Spleen (tissue), 11 donors: ENCODE results near the gene ZNF326. TPM values are rescaled to one million over a fixed set of nuclear protein-coding genes. Genes with fewer than 3 reads are reported as not detected.
"Not testable (repeated sequence)": the region's sequence is repeated elsewhere in the genome, so short reads cannot be mapped to it uniquely, and the experiment has no call there.

ENCODE experiments used
- DNase-seq: peaks from one replicate; pipeline ENCODE4 v3.0.0-alpha.2; 2020
- H3K27ac ChIP-seq, 8 donors: fragments of 200-600 bp; sonication (generic) in 7 of 8; 1 replicate in 4 of 8; 2 replicates in 4 of 8; pipeline versions ENCODE4 v1.5.0 to v1.8.0; 2016 to 2021; ENCODE audit warnings: inconsistent platforms in 4 of 8, mild to moderate bottlenecking in 4 of 8, moderate library complexity in 1 of 8
- H3K27me3 ChIP-seq, 7 donors: fragments of 200-600 bp; sonication (generic) in 6 of 7; replicated peaks in 1 of 7; 1 replicate in 4 of 7; 2 replicates in 3 of 7; pipeline versions ENCODE4 v1.5.0 to v1.8.0; 2016 to 2021; ENCODE audit warnings: inconsistent platforms in 3 of 7, mild to moderate bottlenecking in 1 of 7
- H3K36me3 ChIP-seq, 6 donors: fragments of 200-600 bp; sonication (generic) in 5 of 6; 1 replicate in 4 of 6; 2 replicates in 2 of 6; pipeline versions ENCODE4 v1.5.0 to v1.8.0; 2016 to 2021; ENCODE audit warnings: inconsistent platforms in 2 of 6
- H3K4me1 ChIP-seq, 6 donors: fragments of 200-600 bp; sonication (generic) in 5 of 6; 1 replicate in 3 of 6; 2 replicates in 3 of 6; pipeline versions ENCODE4 v1.5.0 to v1.8.0; 2016 to 2021; ENCODE audit warnings: inconsistent platforms in 3 of 6
- H3K4me3 ChIP-seq, 8 donors: fragments of 200-600 bp; sonication (generic) in 7 of 8; 1 replicate in 4 of 8; 2 replicates in 4 of 8; pipeline versions ENCODE4 v1.5.0 to v1.8.0; 2016 to 2021; ENCODE audit warnings: inconsistent platforms in 4 of 8, mild to moderate bottlenecking in 4 of 8, moderate library complexity in 2 of 8
- H3K9me3 ChIP-seq, 8 donors: fragments of 200-600 bp; sonication (generic) in 7 of 8; 1 replicate in 4 of 8; 2 replicates in 4 of 8; pipeline versions ENCODE4 v1.5.0 to v1.8.0; 2016 to 2021; ENCODE audit warnings: inconsistent platforms in 4 of 8
- CTCF ChIP-seq, 11 experiments: fragments of 200-600 bp in 7 of 11; fragments of 450-650 bp in 4 of 11; sonication (generic) in 4 of 11; IDR thresholded peaks in 8 of 11; conservative IDR thresholded peaks in 3 of 11; 1 replicate in 7 of 11; 2 replicates in 4 of 11; pipeline versions ENCODE4 v1.4.0 to v1.8.0; 2016 to 2021; ENCODE audit warnings: antibody characterized with exemption in 11 of 11, inconsistent platforms in 4 of 11, mild to moderate bottlenecking in 1 of 11
- POLR2A ChIP-seq, 3 donors: fragments of 450-650 bp; IDR thresholded peaks; one replicate each; pipeline ENCODE4 v1.5.1; 2017; ENCODE audit warnings: antibody characterized with exemption in 3 of 3, mild to moderate bottlenecking in 1 of 3
- POLR2AphosphoS5 ChIP-seq, 3 donors: sonication (generic); formaldehyde crosslinking; IDR thresholded peaks; one replicate each; pipeline ENCODE4 v1.5.1; 2017; ENCODE audit warnings: antibody characterized with exemption in 3 of 3
- WGBS, 5 donors: extraction: QIAGEN DNeasy Blood & Tissue Kit in 3 of 5; methylation state at CpG; one replicate each; pipeline versions ENCODE4 v1.1.5 to v1.1.7; 2013 to 2018; 5-methylcytosine and 5-hydroxymethylcytosine counted together
- intact Hi-C: fragments of 100-400 bp; cut with DNase I; formaldehyde crosslinking; loops from one replicate; pipeline ENCODE4 v1.15.0; 2023; ENCODE audit warnings: low total_unique reads
- polyA plus RNA-seq, 3 donors: library from polyadenylated mRNA; stranded (reverse); fragments of 200-250 nt; gene quantifications; one replicate each; pipeline ENCODE4 v1.2.1, GENCODE V29; 2013
- total RNA-seq, 7 donors: library from RNA; depleted of rRNA in 3 of 7; stranded (reverse); fragments of >200 nt in 3 of 7; fragmentation: NEBNext Ultra II Directional in 4 of 7; extraction: Animal tissue kit (Norgen Biotek cat#: 25700) in 4 of 7; gene quantifications; one replicate each; pipeline versions ENCODE4 v1.1.0 to v1.2.1, GENCODE V29; 2016 to 2021
- donor health status: healthy with polysubstance abuse.
- donor health status: DM: no; HTN: no; CAD: no; lungs with moderate emphysema.
- donor health status: DM: no; HTN: no; CAD: no.
- donor health status: Bipolar disorder and iron deficiency.
- donor health status: healthy.
- donor health status: DM: no; HTN: no; CAD: no.
- donor health status: DM: yes; HTN: yes; CAD: no.

Gene ZNF326
- total and polyA plus RNA-seq, 10 donors: 4.6 to 27.9 (median 18.6) TPM

DNA sequence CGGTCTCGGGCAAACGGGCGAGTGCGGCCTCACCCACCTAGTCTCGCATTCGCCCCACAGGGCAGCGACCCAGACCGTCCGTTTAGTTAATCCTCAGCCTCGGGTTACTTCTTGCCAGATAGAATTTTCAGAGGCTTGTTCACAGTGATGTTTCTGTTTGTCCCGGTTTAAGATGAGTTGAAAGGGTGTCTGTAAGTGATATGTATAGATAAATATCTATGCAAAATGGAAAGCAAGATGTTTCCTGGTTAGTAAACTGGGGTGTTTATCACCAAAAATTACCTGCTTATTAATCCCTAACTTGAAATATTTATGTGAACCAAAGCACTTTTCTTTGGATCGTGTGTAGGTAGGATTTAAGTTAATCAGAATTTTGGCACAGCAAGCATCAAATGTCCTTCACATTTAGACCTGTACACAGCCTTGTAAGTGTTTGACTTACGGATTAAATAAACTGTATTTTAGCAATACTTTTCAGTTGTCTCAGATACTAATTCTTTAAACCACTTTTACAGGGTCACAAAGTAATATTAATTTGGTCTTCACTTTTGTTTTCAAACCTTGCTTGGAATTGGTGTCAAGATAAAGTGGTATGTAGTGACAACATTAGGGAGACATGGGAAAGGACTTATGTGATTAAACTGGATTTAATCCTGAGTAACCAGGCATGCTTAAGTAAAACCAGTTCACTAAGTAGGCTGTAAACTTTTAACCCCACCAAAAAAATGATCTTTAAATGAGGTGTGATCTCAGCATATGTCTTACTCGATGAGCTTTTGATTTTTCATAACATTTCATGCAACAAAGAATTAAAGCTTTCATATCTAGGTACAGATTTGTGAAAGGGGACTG lies 914 bp downstream of the ZNF326 start:
- intact Hi-C loops: no loop called here
- TF ChIP-seq CTCF (IDR thresholded peaks at IDR 0.05 in 8 of 11, conservative IDR thresholded peaks at IDR 0.05 in 3 of 11) (no peak), POLR2AphosphoS5 (IDR thresholded peaks at IDR 0.05) (no peak), POLR2A (IDR thresholded peaks at IDR 0.05) (no peak)
- H3K4me3 ChIP-seq: peak overlapping the region; percentile 64 to 94 (median 72)
- WGBS, 5 donors: 1 to 4% (median 2%) methylated on average over 14 to 15 of the region's 15 CpGs
- no peak for DNase-seq
- H3K4me1 ChIP-seq: peaks cover 14 to 61% (median 39%) of the 10 kb centered on the region in 6 donors
- no peaks in the 10 kb centered on the region for H3K9me3 ChIP-seq
- H3K27ac ChIP-seq: peak overlapping the region; percentile 93 to 98 (median 96)
- peaks cover 0 to 23% (median 0%) of the 10 kb centered on the region in 6 donors for H3K36me3 ChIP-seq
- no peaks in the 10 kb centered on the region for H3K27me3 ChIP-seq

- peaks cover 14 to 69% (median 40%) of the 10 kb centered on the region in 6 donors for H3K4me1 ChIP-seq
- H3K4me3 ChIP-seq: peak overlapping the region in 6 of 8 donors; percentile 66 to 94 (median 76)
- H3K36me3 ChIP-seq: peaks cover 0 to 25% (median 0%) of the 10 kb centered on the region in 6 donors
- no peak for TF ChIP-seq POLR2AphosphoS5 (IDR thresholded peaks at IDR 0.05)
- no peak for TF ChIP-seq POLR2A (IDR thresholded peaks at IDR 0.05)
- no peak for TF ChIP-seq CTCF (IDR thresholded peaks at IDR 0.05 in 8 of 11, conservative IDR thresholded peaks at IDR 0.05 in 3 of 11)
- H3K9me3 ChIP-seq: no peaks in the 10 kb centered on the region
- H3K27ac ChIP-seq: no peak overlapping the region
- WGBS, 5 donors: 60 to 71% (median 61%) methylated on average over 9 of the region's 9 CpGs
- DNase-seq: no peak
- intact Hi-C loops: no loop called here
- H3K27me3 ChIP-seq: no peaks in the 10 kb centered on the region
Measured at GRCh38 chr1:89996450-89997110, 1.7 kb downstream of the ZNF326 start.

- H3K4me1 ChIP-seq: peaks cover 14 to 73% (median 40%) of the 10 kb centered on the region in 6 donors
- DNase-seq, intact Hi-C loops, H3K9me3 ChIP-seq, H3K27me3 ChIP-seq, H3K27ac ChIP-seq: not testable (repeated sequence)
- H3K4me3 ChIP-seq: peak overlapping the region in 2 of 8 donors; percentile 74 to 94
- 88 to 95% (median 91%) methylated on average over 4 of the region's 4 CpGs for WGBS, 5 donors
- H3K36me3 ChIP-seq: peaks cover 0 to 27% (median 0%) of the 10 kb centered on the region in 6 donors
Measured at GRCh38 chr1:89997152-89997551, 2.2 kb downstream of the ZNF326 start.

DNA sequence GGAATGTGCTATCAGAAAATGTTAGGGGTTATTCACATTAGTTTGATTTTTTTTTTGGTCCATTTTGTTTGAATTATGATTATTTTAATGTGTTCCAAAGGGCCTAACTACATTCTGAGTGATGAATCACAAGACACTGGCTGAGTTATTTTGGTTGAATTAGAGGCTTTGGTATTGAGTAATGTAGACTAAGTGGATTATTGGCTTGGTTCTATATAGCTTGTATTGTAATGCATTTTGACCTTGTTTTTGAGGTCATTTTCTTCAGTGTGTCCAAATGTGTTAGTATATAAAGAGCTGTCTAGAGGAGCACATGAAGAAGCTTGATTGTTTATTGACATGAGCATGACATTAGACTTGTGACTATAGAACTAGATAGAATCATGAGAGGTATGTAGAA lies 3.4 kb downstream of the ZNF326 start:
- no peak overlapping the region for H3K4me3 ChIP-seq
- intact Hi-C loops: no loop called here
- H3K27ac ChIP-seq: no peak overlapping the region
- peaks cover 14 to 83% (median 40%) of the 10 kb centered on the region in 6 donors for H3K4me1 ChIP-seq
- H3K9me3 ChIP-seq: no peaks in the 10 kb centered on the region
- no peak for TF ChIP-seq POLR2AphosphoS5 (IDR thresholded peaks at IDR 0.05)
- H3K36me3 ChIP-seq: peaks cover 0 to 27% (median 0%) of the 10 kb centered on the region in 6 donors
- no peak for DNase-seq
- H3K27me3 ChIP-seq: no peaks in the 10 kb centered on the region

DNA sequence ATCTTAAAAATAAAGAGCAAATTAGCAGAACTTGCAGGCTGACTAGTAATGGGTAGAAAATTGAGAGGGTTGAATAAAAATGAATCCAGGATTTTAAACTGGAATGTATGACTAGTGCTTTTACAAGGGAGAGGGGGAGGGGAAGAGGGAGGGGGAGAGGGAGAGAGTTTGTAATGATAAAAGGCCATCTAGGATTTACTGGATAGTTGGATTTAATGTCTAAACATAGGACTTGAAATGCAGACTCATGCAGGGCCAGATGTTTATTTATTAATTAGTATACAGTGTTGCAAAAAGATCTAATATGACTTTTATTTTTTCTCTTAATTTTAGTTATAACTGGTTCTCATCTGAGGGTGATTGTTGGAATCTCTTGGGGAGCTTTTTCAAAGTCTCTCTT lies 4.3 kb downstream of the ZNF326 start:
- no peak overlapping the region for H3K27ac ChIP-seq
- H3K4me1 ChIP-seq: peaks cover 14 to 84% (median 39%) of the 10 kb centered on the region in 6 donors
- intact Hi-C loops: no loop called here
- H3K36me3 ChIP-seq: peaks cover 0 to 27% (median 0%) of the 10 kb centered on the region in 6 donors
- H3K27me3 ChIP-seq: no peaks in the 10 kb centered on the region
- H3K9me3 ChIP-seq: no peaks in the 10 kb centered on the region
- H3K4me3 ChIP-seq: no peak overlapping the region
- no peak for DNase-seq
- TF ChIP-seq CTCF (IDR thresholded peaks at IDR 0.05 in 8 of 11, conservative IDR thresholded peaks at IDR 0.05 in 3 of 11) (no peak), POLR2AphosphoS5 (IDR thresholded peaks at IDR 0.05) (no peak), POLR2A (IDR thresholded peaks at IDR 0.05) (no peak)
